NCI-H748 (cell line): ENCODE measurements around the gene IL9R.
"Not testable (repeated sequence)": the region's sequence is repeated elsewhere in the genome, so short reads cannot be mapped to it uniquely, and the experiment has no call there.

Experiments used
- DNase-seq: peaks from one replicate; lab custom pipeline; 2025; ENCODE audit not compliant: unreplicated experiment; lab: John Stamatoyannopoulos, UW

Gene IL9R

GRCh38 chrX:155997436-155997835 lies at the start of gene IL9R:
IL9R (plus strand) TSS chrX:155997696; CDS start chrX:155997760, 64 bp downstream.
- no peak for DNase-seq

GRCh38 chrX:155949098-155949497 lies 48.4 kb upstream of the IL9R start:
- DNase-seq = no peak

GRCh38 chrX:155951237-155951789 lies 46.2 kb upstream of the IL9R start:
- no peak for DNase-seq

- no peak for DNase-seq
Observed at GRCh38 chrX:155953055-155953454, 44.4 kb upstream of the IL9R start.

- no peak for DNase-seq
Observed at GRCh38 chrX:155954793-155955192, 42.7 kb upstream of the IL9R start.

GRCh38 chrX:155956099-155956498 lies 41.4 kb upstream of the IL9R start:
- no peak for DNase-seq

GRCh38 chrX:155956649-155957048 lies 40.8 kb upstream of the IL9R start:
- no peak for DNase-seq

- no peak for DNase-seq
Observed at GRCh38 chrX:155957843-155958242, 39.7 kb upstream of the IL9R start.

GRCh38 chrX:155959018-155959587 lies 38.4 kb upstream of the IL9R start:
- no peak for DNase-seq

- no peak for DNase-seq
Observed at GRCh38 chrX:155962906-155963305, 34.6 kb upstream of the IL9R start.

- peak; percentile 74 for DNase-seq
Observed at GRCh38 chrX:155966876-155967275, 30.6 kb upstream of the IL9R start.

- no peak for DNase-seq
Observed at GRCh38 chrX:155967653-155968325, 29.7 kb upstream of the IL9R start.

GRCh38 chrX:155968326-155968661 lies 29.2 kb upstream of the IL9R start:
- DNase-seq = no peak

- no peak for DNase-seq
Observed at GRCh38 chrX:155968791-155969190, 28.7 kb upstream of the IL9R start.

- not testable (repeated sequence) for DNase-seq
Observed at GRCh38 chrX:155971658-155972057, 25.8 kb upstream of the IL9R start.

GRCh38 chrX:155972241-155972640 lies 25.3 kb upstream of the IL9R start:
- not testable (repeated sequence) for DNase-seq

GRCh38 chrX:155983326-155983725 lies 14.2 kb upstream of the IL9R start:
- DNase-seq = no peak

- DNase-seq = no peak
Observed at GRCh38 chrX:155985208-155985607, 12.3 kb upstream of the IL9R start.

- DNase-seq = not testable (repeated sequence)
Observed at GRCh38 chrX:155986995-155987394, 10.5 kb upstream of the IL9R start.

- no peak for DNase-seq
Observed at GRCh38 chrX:155988859-155989258, 8.6 kb upstream of the IL9R start.

GRCh38 chrX:155993421-155993820 lies 4.1 kb upstream of the IL9R start:
- no peak for DNase-seq

GRCh38 chrX:155995321-155995875 lies 2.1 kb upstream of the IL9R start:
- DNase-seq = no peak
